ENCODE measurements around the gene PPEF1.
"Not testable (repeated sequence)": the region's sequence is repeated elsewhere in the genome, so short reads cannot be mapped to it uniquely, and the experiment has no call there.

PPEF1 gene

DNA sequence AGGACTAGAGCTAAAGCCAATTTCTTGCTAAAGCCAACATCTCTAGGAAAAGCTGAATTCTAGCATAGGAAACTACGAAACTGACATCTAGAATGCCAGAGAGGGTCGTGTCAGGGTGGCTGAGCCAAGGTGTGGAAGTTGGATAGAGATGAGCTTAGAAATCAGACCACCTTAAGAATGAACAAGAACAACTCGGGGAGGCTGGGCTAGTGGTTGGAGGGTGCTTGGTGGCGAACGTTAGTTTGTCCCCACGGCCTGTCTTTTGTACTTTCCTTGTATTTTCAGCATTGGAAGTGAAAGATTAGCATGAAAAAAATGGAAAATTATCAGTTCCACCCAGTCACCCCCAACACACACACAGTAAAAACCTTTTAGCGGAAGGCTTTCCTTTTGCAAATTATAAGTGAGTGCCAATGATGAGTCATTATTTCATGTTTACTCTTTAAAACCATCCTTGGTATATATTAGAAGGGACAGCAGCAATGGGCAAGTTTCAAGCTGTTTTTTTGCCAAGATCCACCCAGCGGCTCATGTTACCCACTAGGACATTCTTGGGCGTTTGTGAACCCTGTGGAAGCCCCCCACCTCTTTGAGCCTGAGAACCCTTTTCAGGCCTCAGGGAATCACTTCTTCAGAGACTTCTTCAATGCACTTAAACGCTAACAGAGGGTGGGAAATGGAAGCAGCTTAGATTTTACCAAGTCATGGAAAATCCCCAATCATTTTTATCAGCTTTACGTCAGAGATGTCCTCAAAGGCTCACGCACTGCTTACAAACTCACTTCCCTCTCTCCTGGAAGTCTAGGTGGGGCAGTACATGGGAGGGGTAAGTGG, 4.9 kb upstream of the PPEF1 start:
- peak; percentile 69 for DNase-seq

DNA sequence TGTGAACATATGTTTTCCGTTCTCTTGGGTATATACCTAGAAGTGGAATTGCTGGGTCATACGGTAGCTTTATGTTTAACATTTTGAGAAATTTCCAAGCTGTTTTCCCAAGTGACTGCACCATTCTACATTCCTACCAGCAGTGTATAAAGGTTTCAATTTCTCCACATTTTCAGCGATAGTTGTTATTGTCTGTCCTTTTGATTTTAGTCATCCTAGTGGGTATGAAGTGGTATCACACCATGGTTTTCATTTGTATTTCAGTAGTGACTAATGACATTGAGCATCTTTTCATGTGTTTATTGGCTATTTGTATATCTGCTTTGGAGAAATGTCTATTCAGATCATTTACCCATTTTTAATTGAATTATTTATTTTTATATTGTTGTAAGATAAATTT, 2.4 kb downstream of the PPEF1 start:
- DNase-seq, result no peak

DNA sequence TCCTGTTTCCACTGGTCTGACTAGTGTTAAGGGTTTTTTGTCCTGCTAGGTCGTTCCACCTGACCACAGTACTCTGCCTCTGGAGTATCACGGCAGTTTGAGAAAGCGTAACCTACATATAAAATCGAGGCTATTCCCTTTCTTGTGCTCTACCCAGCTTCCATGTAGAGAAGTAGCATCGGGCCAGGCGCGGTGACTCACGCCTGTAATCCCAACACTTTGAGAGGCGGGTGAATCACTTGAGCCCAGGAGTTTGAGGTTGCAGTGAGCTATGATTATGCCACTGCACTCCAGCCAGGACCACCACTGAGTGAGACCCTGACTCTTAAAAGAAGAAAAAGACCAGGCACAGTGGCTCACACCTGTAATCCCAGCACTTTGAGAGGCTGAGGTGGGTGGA, 7.5 kb downstream of the PPEF1 start:
- no peak for DNase-seq

DNA sequence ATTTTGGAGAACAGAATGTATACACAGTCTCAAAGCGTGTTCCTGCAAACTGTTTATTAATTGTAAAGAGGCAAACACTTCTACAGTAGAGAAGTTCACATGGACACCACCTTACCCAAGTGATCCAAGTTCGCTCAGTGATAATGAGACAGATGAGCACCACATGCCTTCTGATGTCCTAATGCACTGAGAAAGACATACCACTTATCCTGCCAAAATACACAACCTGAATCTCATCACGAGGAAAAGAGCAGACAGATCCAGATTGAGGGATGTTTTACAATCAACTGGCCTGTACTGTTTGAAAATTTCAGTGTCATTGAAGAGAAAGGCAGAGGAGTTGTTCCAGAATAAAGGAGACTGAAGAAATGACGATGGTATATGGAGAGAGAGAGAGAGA, 12.4 kb downstream of the PPEF1 start:
- DNase-seq, result no peak

DNA sequence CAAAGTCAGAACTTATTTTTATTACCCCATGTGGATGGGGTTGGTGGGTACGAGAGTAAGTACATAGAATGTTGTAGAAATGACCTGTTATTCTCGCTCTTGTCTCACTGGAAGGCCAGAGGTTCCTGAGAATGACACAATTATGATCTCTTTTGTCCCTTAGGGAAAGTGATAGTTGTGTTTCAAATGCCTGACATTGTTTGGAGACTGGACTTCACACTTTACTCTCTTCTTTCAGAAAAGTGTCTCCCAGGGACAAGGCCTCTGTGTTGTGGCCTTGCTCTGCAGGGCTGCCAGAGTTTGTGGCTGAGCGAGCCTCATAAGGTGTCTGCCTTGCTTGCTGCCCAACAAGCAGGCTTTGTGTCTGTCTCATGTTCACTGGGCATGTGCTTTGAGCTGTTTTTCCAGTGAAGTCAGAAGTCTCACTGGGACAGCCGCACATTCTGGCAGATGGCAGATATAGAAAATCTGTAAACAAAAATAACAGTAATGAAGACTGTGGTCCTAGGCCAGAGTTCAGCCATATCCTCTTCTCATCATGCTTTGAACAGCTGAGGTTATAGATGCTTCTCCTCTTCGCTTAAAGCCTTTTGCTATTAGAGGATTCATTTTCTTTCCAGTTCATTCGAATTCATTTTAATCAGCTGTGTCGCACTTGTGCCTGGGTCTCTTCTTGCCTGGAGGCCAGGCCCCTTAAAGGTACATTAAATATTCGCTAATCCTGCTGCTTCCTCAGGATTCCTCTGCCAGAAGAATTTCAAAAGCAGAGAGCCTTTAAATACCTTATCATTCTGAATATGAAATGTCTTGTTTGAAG, 14.4 kb downstream of the PPEF1 start:
- DNase-seq, result no peak

DNA sequence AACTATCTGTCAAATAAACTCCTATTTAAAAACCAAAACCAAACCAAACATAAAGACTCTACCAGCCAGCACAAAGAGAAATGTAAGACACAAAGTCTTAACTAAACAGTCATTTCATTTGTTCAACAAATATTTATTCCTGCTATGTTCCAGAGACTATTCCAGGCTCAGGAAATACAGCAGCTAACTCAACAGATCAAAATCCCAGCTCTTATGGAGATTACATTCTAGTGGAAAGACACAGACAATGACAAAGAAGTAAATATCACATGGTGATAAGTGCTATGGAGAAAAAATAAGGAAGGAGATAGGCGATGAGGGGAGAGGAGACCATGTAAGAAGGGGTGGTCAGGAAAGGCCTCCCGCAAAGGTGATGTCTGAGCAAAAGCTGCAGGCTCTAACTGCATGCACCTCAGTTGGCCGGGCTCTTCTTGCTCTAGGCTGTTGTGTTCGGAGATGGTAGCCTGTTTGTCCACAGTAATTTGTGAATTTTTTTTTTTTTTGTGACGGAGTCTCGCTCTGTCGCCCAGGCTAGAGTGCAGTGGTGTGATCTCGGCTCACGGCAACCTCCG, 15.1 kb downstream of the PPEF1 start:
- DNase-seq, result peak; percentile 10

DNA sequence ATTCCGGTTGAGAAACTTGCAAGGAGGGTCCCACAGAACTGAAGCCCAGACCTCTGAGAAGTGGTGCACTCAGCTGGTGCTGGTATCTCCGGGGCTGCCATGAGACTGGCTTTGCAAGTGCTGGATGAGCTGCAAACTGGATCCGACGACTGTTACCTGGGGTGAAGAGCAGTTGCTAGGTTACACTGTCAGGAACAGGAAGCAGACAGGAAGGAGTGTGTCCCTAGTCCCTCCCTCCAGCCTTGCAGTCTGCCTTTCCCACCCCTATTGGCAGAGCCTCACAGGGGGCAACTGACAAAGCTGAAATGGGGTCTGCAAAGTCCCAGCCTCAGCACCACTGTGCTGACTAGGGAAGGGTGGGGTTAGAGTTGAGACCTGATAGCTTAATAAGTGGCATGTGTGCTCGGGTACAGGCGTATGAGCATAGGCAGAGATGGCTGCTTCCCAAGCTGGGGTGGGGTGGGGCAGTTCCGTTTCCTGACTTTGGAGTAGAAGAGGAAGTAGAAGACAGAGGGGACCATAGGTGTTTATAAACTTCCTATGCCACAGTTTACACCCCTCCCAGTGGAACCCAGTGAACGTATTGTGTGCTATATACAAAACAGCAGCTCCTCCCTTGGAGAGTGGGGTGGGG, 18.0 kb downstream of the PPEF1 start:
- DNase-seq, result peak; percentile 67

DNA sequence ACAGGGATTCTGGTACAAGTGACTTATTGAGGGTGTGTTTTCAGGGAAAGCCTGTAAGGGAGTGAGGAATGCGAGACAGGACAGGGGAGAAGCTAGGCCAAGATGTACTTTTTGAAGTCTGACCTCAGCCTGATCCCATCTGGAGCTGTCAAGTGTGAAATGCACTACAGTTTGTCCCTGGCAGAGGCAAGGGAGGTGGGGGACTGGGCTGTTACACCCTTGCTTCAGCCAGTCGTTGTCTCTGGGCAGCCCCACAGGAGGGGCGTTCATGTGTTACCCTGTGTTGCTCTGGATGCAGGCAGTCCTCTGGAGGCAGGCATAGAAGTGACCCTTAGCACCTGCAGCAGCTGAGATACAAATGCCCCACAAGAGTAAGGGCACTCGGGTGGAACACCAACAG, 25.8 kb downstream of the PPEF1 start:
- no peak for DNase-seq

DNA sequence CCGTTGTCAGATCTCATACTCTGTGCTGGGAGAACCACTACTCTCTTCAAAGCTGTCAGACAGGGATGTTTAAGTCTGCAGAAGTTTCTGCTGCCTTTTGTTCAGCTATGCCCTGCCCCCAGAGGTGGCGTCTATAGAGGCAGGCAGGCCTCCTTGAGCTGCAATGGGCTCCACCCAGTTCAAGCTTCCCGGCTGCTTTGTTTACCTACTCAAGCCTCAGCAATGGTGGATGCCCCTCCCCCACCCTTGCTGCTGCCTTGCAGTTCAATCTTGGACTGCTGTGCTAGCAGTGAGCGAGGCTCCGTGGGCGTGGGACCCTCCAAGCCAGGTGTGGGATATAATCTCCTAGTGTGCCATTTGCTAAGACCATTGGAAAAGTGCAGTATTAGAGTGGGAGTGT, 32.2 kb downstream of the PPEF1 start:
- peak; percentile 69 for DNase-seq

DNA sequence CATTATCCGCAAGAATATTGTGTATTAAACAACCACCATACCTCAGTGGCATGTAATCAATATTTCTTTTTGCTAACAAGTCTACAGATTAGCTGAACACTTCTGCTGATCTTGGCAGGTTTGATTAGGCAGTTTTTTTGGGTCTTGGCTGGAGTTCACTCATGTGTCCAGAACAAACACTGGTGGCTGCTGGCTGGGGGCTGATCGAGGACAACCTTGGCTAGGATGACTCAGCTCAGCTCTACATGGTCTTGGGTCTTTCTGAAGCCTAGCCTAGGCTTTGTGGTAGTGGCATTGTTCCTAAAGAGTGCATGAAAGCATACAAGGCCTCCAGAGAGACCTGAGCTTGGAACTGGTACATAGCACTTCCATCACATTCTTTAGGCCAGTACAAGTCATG, 41.1 kb downstream of the PPEF1 start:
- DNase-seq, result peak; percentile 3

DNA sequence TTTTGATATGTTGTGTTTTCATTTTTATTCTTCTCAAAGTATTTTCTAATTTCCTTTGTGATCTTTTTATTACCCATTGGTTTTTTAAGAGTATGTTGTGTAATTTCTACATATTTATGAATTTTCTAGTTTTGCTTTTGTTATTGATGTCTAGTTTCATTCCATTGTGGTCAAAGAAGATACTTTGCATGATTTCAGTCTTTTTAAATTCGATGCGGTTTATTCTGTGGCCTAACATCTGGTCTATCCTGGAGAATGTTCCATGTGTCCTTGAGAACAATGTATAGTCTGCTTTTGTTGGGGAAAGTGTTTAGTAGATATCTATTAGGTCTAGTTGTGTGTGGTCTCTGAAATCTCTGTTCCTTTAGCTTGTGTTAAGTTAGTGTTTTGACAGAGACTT, 46.2 kb downstream of the PPEF1 start:
- DNase-seq, result no peak

DNA sequence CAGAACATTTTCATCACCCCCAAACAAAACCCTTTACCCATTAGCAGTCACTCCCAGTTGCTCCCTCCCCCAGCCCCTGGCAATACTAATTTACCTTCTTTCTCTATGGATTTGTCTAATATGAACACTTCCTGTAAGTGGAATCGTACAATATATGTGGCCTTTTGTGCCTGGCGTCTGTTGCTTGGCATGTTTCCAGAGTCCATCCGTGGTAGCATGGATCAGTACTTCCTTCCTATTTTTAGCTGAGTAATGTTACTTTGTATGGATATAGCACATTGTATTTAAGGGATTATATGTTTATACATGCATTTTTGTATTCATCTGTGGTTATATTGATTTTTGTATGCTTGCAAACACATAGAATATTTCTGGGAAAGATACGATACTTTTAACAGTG, 48.2 kb downstream of the PPEF1 start:
- peak; percentile 1 for DNase-seq

DNA sequence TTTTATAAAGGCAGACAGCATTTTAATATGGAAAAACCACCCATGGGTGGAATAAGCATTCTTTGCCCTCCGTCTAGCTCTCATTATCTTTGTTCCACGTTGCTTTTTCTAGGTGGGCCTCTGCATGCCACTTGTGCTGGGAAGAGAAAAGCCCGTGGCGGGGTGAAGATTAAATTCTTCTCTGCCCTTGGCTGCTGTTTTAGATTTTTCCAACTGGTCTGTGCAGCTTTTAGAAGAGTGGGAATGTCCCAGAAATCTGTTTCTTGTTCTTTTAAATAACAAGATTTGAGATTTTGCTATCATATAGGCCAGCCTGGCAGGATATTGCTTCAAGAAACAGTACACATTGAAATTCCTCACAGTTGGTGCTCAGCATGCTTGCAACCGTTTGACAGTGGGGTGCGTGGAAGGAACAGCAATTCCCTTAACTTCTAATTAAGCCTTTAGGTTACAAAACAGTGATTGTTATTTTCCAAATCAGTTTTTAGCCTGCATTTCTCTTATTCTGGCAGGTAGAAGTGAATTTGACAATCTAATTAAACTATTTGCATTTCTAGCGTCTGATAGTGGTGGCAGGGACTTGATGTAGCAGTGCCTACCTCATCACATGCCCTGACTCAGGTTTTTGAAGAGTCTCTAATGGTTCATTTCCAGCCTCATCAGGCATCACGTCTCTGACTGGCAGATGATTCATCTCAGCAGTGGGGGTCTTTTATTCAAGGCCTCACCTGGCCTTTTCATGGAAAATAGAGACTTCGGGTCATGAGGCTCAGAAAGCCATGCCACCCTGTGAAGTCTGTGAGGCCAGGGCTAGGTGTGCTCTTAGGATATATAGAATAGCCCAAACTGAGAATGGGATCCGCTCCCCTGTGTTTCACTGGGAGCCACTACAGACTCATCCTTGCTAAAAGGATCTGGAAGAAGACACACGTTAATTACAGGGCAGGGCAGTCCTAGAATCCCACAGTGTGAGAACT, 50.8 kb downstream of the PPEF1 start:
- no peak for DNase-seq

DNA sequence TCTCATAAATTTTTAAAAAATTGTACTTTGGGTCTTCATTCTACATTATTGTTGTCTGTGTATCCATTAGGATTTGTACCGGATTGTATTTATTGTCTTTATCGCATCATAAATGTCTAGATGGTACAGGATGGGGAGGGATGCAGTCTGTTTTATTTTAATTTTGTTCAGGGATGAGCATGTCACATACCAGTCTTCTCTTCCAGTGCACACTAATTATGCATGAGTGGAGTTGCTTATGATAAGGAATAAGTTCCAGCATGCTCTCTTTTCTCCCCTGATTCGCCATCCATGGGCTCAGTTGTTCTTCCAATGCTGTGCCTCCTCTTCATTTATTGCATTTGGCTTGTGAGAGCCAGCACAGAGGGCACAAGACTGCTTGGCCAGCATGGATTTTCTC, 54.3 kb downstream of the PPEF1 start:
- DNase-seq, result no peak

DNA sequence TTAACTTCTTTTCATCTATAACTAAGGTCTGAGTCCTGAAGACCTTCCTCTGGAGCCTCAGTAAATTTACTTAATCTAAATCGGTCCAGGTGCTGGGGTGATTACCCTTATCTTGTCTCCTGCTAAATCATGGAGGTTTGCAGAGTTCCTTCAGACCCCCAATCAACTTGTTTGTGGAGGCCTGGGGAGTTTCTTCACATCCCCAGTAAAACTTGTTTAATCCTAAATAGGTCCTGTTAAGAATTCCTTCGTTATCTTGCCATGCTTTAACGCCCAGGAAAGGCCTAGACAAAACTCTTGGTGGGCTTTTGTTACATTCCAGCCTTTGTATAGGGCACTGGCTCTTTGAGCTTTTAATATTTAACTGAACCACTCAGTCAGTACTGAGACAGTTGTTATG, 55.7 kb downstream of the PPEF1 start:
- not testable (repeated sequence) for DNase-seq

DNA sequence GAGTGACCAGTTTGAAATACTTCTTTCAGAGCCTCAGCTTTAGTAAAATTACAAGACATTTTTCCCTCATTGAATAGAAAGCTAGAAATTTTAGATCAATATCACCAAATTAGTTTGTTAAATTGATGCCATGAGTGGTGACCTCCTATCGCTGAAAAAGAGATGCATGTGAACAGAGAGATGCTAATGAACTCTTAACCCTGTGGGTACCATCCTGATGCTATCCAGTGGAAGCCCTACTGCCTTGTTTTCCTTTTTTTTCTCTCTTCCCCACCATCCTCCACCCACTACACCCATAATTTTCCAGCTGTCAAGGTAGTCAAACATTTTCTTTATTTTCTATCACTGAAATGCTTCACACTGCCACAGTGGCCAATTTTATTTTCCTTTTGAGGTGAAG, 61.9 kb downstream of the PPEF1 start:
- no peak for DNase-seq

DNA sequence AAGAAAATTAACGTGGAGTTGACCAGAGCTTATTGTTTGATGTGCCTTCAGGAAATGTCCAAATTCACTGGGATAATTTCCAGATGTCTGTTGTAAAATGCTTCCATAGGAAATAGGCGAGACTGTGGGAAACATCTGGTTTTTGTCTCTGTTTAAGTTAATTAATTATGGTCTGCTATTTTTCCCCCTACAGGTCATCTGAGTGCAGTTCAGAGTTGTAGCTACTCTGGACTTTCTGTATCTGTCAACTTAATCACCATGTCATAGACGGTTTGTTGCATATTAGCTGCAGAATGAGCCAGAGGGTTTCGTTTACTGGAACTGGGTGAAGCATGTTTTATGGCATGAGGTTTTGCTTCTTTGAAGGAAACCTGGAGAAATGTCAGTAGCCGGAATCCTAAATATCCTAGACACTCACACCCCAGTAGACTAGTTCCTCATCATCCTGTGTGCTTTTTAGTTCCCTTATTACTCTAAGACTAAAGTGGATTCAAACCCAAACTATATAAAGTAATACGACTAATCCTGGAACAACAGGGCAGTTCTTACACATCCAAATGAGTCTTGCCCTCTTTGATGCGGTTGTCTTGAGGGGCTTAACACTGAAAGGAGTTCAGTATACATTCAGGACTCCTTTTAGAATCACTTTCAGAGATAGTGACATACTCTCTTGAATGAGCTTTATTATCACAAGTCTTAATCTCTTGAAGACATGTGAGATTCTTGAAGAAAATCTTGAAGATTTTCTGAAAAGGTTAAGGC, 62.5 kb downstream of the PPEF1 start:
- DNase-seq, result no peak

DNA sequence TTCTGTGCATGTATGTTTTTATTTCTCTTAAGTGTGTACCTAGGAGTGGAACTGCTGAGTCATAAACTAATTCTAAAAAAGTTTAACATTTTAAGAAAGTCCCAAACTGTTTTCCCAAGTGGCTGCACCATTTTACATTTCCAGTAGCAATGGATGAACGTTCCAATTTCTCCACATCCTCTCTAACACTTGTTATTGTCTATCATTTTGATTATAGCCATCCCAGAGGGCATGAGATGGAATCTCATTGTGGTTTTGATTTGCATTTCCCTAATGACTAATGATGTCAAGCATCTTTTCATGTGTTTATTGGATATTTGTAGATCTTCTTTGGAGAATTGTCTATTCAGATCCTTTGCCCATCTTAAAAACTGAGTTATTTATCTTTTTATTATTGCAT, 82.5 kb downstream of the PPEF1 start:
- no peak for DNase-seq

DNA sequence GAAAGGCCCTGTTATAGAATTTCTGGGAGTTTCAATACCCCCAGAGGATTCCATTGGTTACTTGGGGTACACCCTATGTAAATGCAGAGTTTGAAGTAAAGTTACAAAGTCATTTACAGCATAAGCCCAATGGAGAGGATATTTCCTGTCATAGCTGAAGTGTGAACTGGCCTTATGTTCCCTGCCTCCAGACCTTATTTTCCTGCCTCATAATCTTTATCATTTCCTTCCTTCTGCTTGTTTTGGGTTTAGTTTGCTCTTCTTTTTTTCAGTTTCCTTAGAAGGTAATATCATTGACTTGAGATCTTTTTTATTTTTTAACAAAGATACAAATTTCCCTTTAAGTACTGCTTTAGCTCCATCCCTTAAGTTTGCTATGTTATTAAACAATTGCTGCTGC, 85.4 kb downstream of the PPEF1 start:
- no peak for DNase-seq

DNA sequence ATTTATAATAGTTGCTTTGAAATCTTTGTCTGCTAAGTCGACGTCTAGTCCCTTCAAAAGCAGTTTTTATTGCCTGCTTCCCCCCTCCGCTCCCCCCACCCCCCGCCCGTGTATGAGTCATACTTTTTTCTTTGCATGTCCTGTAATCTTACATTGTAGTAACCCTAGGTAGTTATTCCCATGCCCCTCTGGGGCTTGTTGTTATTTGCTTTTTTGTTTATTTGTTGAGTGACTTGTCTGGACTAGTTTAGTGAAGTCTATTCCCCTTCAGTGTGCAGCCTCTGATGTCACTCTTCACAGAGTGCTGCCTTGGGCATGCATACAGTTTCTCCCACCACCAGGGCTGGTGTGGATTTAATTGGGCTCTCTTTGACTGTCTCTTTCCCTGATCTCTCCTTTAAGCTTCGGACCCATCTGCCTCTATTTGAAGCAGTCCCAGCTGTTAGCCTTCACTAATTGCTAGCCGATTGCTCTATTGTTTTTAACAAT, 86.2 kb downstream of the PPEF1 start:
- DNase-seq, result peak; percentile 64

DNA sequence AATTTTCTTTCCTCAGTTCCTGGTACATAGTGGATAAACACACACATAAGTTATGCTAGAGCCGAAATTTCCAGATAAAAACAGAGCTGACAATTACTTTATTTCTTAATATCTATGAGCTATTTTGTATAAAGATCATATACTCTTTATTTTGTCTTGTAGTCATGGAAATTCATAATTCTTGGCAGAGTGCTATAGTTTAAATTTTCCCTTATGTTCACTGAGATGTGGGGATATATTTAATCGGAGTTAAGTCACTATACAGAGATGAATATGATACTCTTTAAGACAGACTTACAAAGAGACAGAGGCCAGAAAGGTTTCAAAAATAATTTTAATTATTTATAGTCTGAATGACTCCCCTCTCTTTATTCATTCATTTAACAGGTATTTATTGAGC, 89.7 kb downstream of the PPEF1 start:
- no peak for DNase-seq
